HEK293 (cell line): Measurements from ENCODE around the gene SYCE1.

Experiments
- CTCF ChIA-PET: fragments of 350-600 bp; formaldehyde crosslinking; extraction: SDS; loops from one replicate; lab custom pipeline; 2021; ENCODE audit warnings: antibody characterized with exemption; lab: Yijun Ruan, JAX
- POLR2A ChIA-PET: fragments of 300-600 bp; formaldehyde crosslinking; extraction: SDS; loops from one replicate; lab custom pipeline; 2020; ENCODE audit warnings: antibody characterized with exemption, inconsistent platforms; lab: Yijun Ruan, JAX
- H3K27ac ChIP-seq: fragments of 200-500 bp; sonication (Bioruptor generic); 2 replicates; pipeline ENCODE4 v1.5.1; 2014; ENCODE audit warnings: low read depth, low read length, control low read depth, inconsistent platforms; ENCODE audit errors: extremely low read depth
- H3K36me3 ChIP-seq, 2 experiments: fragments of 200-500 bp in 1 of 2; sonication (Bioruptor generic) in 1 of 2; 1 replicate in 1 of 2; 2 replicates in 1 of 2; pipeline ENCODE4 v1.5.1; 2014 to 2017; ENCODE audit warnings: inconsistent platforms in 2 of 2, low read length in 2 of 2; ENCODE audit not compliant: control insufficient read depth in 2 of 2, insufficient read depth in 1 of 2
- H3K4me1 ChIP-seq: fragments of 200-500 bp; sonication (Bioruptor generic); 2 replicates; pipeline ENCODE4 v1.5.1; 2014; ENCODE audit warnings: mild to moderate bottlenecking, low read length, inconsistent platforms; ENCODE audit not compliant: control insufficient read depth, insufficient read depth
- H3K4me3 ChIP-seq: 2 replicates; pipeline ENCODE4 v1.5.1; 2011; ENCODE audit warnings: low read depth, mild to moderate bottlenecking, control low read depth, low read length, moderate library complexity
- H3K9me3 ChIP-seq: fragments of 200-500 bp; sonication (Bioruptor generic); 2 replicates; pipeline ENCODE4 v1.5.1; 2014; ENCODE audit warnings: low read depth, low read length, inconsistent platforms; ENCODE audit not compliant: control insufficient read depth, insufficient read depth
- AEBP2 ChIP-seq: fragments of 450-650 bp; formaldehyde crosslinking; IDR thresholded peaks from 2 replicates; pipeline ENCODE4 v1.5.1; 2016; ENCODE audit warnings: missing biosample characterization, missing genetic modification characterization, borderline replicate concordance
- GLIS1 ChIP-seq: fragments of 450-650 bp; formaldehyde crosslinking; IDR thresholded peaks from 2 replicates; pipeline ENCODE4 v1.5.1; 2016; ENCODE audit warnings: missing biosample characterization, missing genetic modification characterization
- HOXA7 ChIP-seq: sonication (generic); formaldehyde crosslinking; IDR thresholded peaks from 2 replicates; pipeline ENCODE4 v1.8.1; 2022; ENCODE audit warnings: missing genetic modification reagents, borderline replicate concordance
- HOXC10 ChIP-seq: sonication (generic); formaldehyde crosslinking; IDR thresholded peaks from 2 replicates; pipeline ENCODE4 v1.8.1; 2023; ENCODE audit warnings: mild to moderate bottlenecking, missing genetic modification reagents
- KLF16 ChIP-seq: fragments of 450-650 bp; formaldehyde crosslinking; IDR thresholded peaks from 2 replicates; pipeline ENCODE4 v1.5.1; 2017; ENCODE audit warnings: missing biosample characterization, missing genetic modification characterization
- KLF7 ChIP-seq: fragments of 450-650 bp; formaldehyde crosslinking; IDR thresholded peaks from 2 replicates; pipeline ENCODE4 v1.5.1; 2016; ENCODE audit warnings: missing biosample characterization, missing genetic modification characterization, borderline replicate concordance
- MEIS1 ChIP-seq: sonication (generic); formaldehyde crosslinking; IDR thresholded peaks from 2 replicates; pipeline ENCODE4 v1.8.1; 2022; ENCODE audit warnings: missing genetic modification reagents, mild to moderate bottlenecking, borderline replicate concordance
- PRDM2 ChIP-seq: fragments of 450-650 bp; formaldehyde crosslinking; IDR thresholded peaks from 2 replicates; pipeline ENCODE4 v1.5.1; 2016; ENCODE audit warnings: missing biosample characterization, missing genetic modification characterization, borderline replicate concordance
- PRDM6 ChIP-seq: fragments of 450-650 bp; formaldehyde crosslinking; IDR thresholded peaks from 2 replicates; pipeline ENCODE4 v1.5.1; 2017; ENCODE audit warnings: missing biosample characterization, missing genetic modification characterization
- RBAK ChIP-seq: fragments of 450-650 bp; formaldehyde crosslinking; IDR thresholded peaks from 2 replicates; pipeline ENCODE4 v1.5.1; 2016; ENCODE audit warnings: missing biosample characterization, missing genetic modification characterization
- ZEB2 ChIP-seq: fragments of 450-650 bp; formaldehyde crosslinking; IDR thresholded peaks from 2 replicates; pipeline ENCODE4 v1.5.1; 2016; ENCODE audit warnings: missing biosample characterization, missing genetic modification characterization
- ZFP3 ChIP-seq: fragments of 450-650 bp; formaldehyde crosslinking; IDR thresholded peaks from 2 replicates; pipeline ENCODE4 v1.5.1; 2016; ENCODE audit warnings: low read depth, missing biosample characterization, missing genetic modification characterization
- ZNF140 ChIP-seq: fragments of 450-650 bp; formaldehyde crosslinking; IDR thresholded peaks from 2 replicates; pipeline ENCODE4 v1.5.1; 2016; ENCODE audit warnings: missing biosample characterization, missing genetic modification characterization
- ZNF157 ChIP-seq: fragments of 450-650 bp; formaldehyde crosslinking; IDR thresholded peaks from 2 replicates; pipeline ENCODE4 v1.5.1; 2016; ENCODE audit warnings: missing biosample characterization, missing genetic modification characterization
- ZNF239 ChIP-seq: fragments of 450-650 bp; formaldehyde crosslinking; IDR thresholded peaks from 2 replicates; pipeline ENCODE4 v1.5.1; 2016; ENCODE audit warnings: missing biosample characterization, missing genetic modification characterization
- ZNF274 ChIP-seq, 2 experiments: fragments of 200-500 bp in 1 of 2; fragments of 450-650 bp in 1 of 2; sonication (Bioruptor generic) in 1 of 2; formaldehyde crosslinking in 1 of 2; IDR thresholded peaks; 2 replicates each; pipeline versions ENCODE4 v1.5.1 to v1.6.1; 2014 to 2016; ENCODE audit warnings: borderline replicate concordance in 1 of 2, inconsistent platforms in 1 of 2, low read length in 1 of 2, missing biosample characterization in 1 of 2, missing genetic modification characterization in 1 of 2
- ZNF366 ChIP-seq: fragments of 450-650 bp; formaldehyde crosslinking; conservative IDR thresholded peaks from 2 replicates; pipeline ENCODE4 v1.5.1; 2016; ENCODE audit warnings: missing biosample characterization, missing genetic modification characterization
- ZNF518A ChIP-seq: fragments of 450-650 bp; formaldehyde crosslinking; conservative IDR thresholded peaks from 2 replicates; pipeline ENCODE4 v1.5.1; 2016; ENCODE audit warnings: low read depth, missing biosample characterization, missing genetic modification characterization
- ZNF692 ChIP-seq: fragments of 450-650 bp; formaldehyde crosslinking; IDR thresholded peaks from 2 replicates; pipeline ENCODE4 v1.5.1; 2016; ENCODE audit warnings: missing biosample characterization, missing genetic modification characterization
- ZNF76 ChIP-seq: fragments of 450-650 bp; formaldehyde crosslinking; IDR thresholded peaks from 2 replicates; pipeline ENCODE4; 2016; ENCODE audit warnings: low read depth, missing biosample characterization, missing genetic modification characterization, borderline replicate concordance
- ZNF843 ChIP-seq: fragments of 450-650 bp; formaldehyde crosslinking; IDR thresholded peaks from 2 replicates; pipeline ENCODE4 v1.5.1; 2016; ENCODE audit warnings: missing biosample characterization, missing genetic modification characterization

The SYCE1 gene

GRCh38 chr10:133536198-133536597 is 29.2 kb downstream of the SYCE1 start (continued):
- TF ChIP-seq ZNF518A (no peak), ZNF366 (tag by site-specific recombination) (peak; percentile 54), ZFP3 (tag by site-specific recombination) (no peak), ZNF843 (tag by site-specific recombination) (no peak), PRDM2 (no peak)
- TF ChIP-seq, all 188 proteins: peak for 3

GRCh38 chr10:133534417-133534816 is 31.0 kb downstream of the SYCE1 start:
- Histone ChIP-seq H3K4me3 (no peak overlapping the region), H3K27ac (no peak overlapping the region), H3K9me3 (no peaks in the 10 kb centered on the region), H3K4me1 (no peaks in the 10 kb centered on the region), H3K36me3 (no peaks in the 10 kb centered on the region)
- POLR2A ChIA-PET: interaction anchor here (1.9 kb wide), 1 partner anchor 14 kb away, joined by 5 read pairs; no protein-coding TSS in a partner anchor
- CTCF ChIA-PET: no interaction called here
- TF ChIP-seq ZEB2 (tag by site-specific recombination) (no peak), HOXC10 (CRISPR knock-in tag) (no peak), MEIS1 (no peak), ZNF157 (no peak), KLF7 (tag by site-specific recombination) (no peak), AEBP2 (tag by site-specific recombination) (no peak), GLIS1 (tag by site-specific recombination) (no peak), RBAK (tag by site-specific recombination) (no peak), ZNF76 (tag by site-specific recombination) (no peak), PRDM6 (tag by site-specific recombination) (no peak), ZFP3 (tag by site-specific recombination) (no peak), ZNF239 (tag by site-specific recombination) (no peak), ZNF692 (tag by site-specific recombination) (no peak), ZNF140 (tag by site-specific recombination) (no peak), ZNF274 (IDR thresholded peaks at IDR 0.05; ENCODE audit: low read length) (no peak), ZNF274 (tag by site-specific recombination; IDR thresholded peaks at IDR 0.05; ENCODE audit: borderline replicate concordance) (no peak), KLF16 (no peak), HOXA7 (CRISPR knock-in tag) (no peak)
